Hepatocyte (in vitro differentiated cells): ENCODE data around the gene PCDH9. TPM values are rescaled to one million over a fixed set of nuclear protein-coding genes. Genes with fewer than 3 reads are reported as not detected.

Source experiments
- DNase-seq: peaks from one replicate; pipeline ENCODE4 v3.0.0-alpha.2; 2016; ENCODE audit warnings: low spot score
- H2AFZ ChIP-seq: fragments of 200-600 bp; sonication (generic); 2 replicates; pipeline ENCODE4 v1.6.0; 2016; ENCODE audit warnings: antibody characterized with exemption, mild to moderate bottlenecking
- H3K27ac ChIP-seq: fragments of 200-600 bp; sonication (generic); 2 replicates; pipeline ENCODE4 v1.5.1; 2016; ENCODE audit warnings: mild to moderate bottlenecking
- H3K27me3 ChIP-seq: fragments of 200-600 bp; sonication (generic); 2 replicates; pipeline ENCODE4 v1.6.1; 2016
- H3K36me3 ChIP-seq: fragments of 200-600 bp; sonication (generic); replicated peaks from 2 replicates; pipeline ENCODE4 v1.5.1; 2016; ENCODE audit warnings: low read depth; ENCODE audit not compliant: insufficient read depth
- H3K4me1 ChIP-seq: fragments of 200-600 bp; sonication (generic); 2 replicates; pipeline ENCODE4 v1.5.1; 2016; ENCODE audit warnings: mild to moderate bottlenecking, moderate library complexity; ENCODE audit not compliant: insufficient read depth
- H3K4me2 ChIP-seq: fragments of 200-600 bp; sonication (generic); 2 replicates; pipeline ENCODE4 v1.6.0; 2016
- H3K4me3 ChIP-seq: fragments of 200-600 bp; sonication (generic); 2 replicates; pipeline ENCODE4 v1.5.1; 2016; ENCODE audit warnings: mild to moderate bottlenecking
- H3K79me2 ChIP-seq: fragments of 200-600 bp; sonication (generic); 2 replicates; pipeline ENCODE4 v1.6.0; 2017; ENCODE audit warnings: mild to moderate bottlenecking
- H3K9me2 ChIP-seq: fragments of 200-600 bp; sonication (generic); replicated peaks from 2 replicates; pipeline ENCODE4 v1.6.0; 2017; ENCODE audit warnings: mild to moderate bottlenecking; ENCODE audit not compliant: insufficient read depth
- H3K9me3 ChIP-seq: fragments of 200-600 bp; sonication (generic); 2 replicates; pipeline ENCODE4 v1.5.1; 2016; ENCODE audit warnings: low read depth, mild to moderate bottlenecking
- H4K20me1 ChIP-seq: fragments of 200-600 bp; sonication (generic); 2 replicates; pipeline ENCODE4 v1.6.0; 2016; ENCODE audit warnings: mild to moderate bottlenecking; ENCODE audit not compliant: insufficient read depth, poor library complexity, severe bottlenecking
- EZH2 ChIP-seq: fragments of 200-600 bp; sonication (generic); IDR thresholded peaks from 2 replicates; pipeline ENCODE4 v1.6.1; 2016; ENCODE audit warnings: antibody characterized with exemption, mild to moderate bottlenecking, borderline replicate concordance
- EZH2phosphoT487 ChIP-seq: fragments of 200-600 bp; sonication (generic); IDR thresholded peaks from one replicate; pipeline ENCODE4 v1.6.1; 2018; ENCODE audit warnings: antibody characterized with exemption, mild to moderate bottlenecking, low read depth, moderate library complexity; ENCODE audit not compliant: unreplicated experiment, severe bottlenecking
- WGBS: methylation state at CpG from one replicate; pipeline ENCODE4 v1.1.6; 2016; ENCODE audit warnings: low lambda C conversion rate; ENCODE audit errors: missing lambda C conversion rate; 5-methylcytosine and 5-hydroxymethylcytosine counted together
- polyA plus RNA-seq: library from polyadenylated mRNA; unstranded; fragments of >200 nt; fragmentation: Nextera tagmentation; extraction: Ambion mirVana; gene quantifications from 2 replicates; pipeline ENCODE4 v1.2.1, GENCODE V29; 2016
- total RNA-seq: library from RNA; depleted of rRNA; stranded (reverse); fragments of >200 nt; gene quantifications from 2 replicates; pipeline ENCODE4 v1.2.3, GENCODE V29; 2014
- TF ChIP-seq, protein P1 (sequence below): fragments of 200-600 bp; sonication (generic); IDR thresholded peaks from 2 replicates; pipeline ENCODE4 v1.5.1; 2016; ENCODE audit warnings: antibody characterized with exemption, mild to moderate bottlenecking; ENCODE audit not compliant: poor library complexity

PCDH9 gene
- total and polyA plus RNA-seq, 2 experiments from 2014 or later: 6.9 to 15.0 TPM

GRCh38 chr13:66926851-66927524 is 303.1 kb downstream of the PCDH9 start:
- H3K4me3 ChIP-seq: no peak overlapping the region
- DNase-seq: no peak
- no peak overlapping the region for H2AFZ ChIP-seq
- H3K9me2 ChIP-seq: no peaks in the 10 kb centered on the region
- TF ChIP-seq, protein P1, sequence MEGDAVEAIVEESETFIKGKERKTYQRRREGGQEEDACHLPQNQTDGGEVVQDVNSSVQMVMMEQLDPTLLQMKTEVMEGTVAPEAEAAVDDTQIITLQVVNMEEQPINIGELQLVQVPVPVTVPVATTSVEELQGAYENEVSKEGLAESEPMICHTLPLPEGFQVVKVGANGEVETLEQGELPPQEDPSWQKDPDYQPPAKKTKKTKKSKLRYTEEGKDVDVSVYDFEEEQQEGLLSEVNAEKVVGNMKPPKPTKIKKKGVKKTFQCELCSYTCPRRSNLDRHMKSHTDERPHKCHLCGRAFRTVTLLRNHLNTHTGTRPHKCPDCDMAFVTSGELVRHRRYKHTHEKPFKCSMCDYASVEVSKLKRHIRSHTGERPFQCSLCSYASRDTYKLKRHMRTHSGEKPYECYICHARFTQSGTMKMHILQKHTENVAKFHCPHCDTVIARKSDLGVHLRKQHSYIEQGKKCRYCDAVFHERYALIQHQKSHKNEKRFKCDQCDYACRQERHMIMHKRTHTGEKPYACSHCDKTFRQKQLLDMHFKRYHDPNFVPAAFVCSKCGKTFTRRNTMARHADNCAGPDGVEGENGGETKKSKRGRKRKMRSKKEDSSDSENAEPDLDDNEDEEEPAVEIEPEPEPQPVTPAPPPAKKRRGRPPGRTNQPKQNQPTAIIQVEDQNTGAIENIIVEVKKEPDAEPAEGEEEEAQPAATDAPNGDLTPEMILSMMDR: no peak
- TF ChIP-seq EZH2phosphoT487 (no peak), EZH2 (no peak)
- no peaks in the 10 kb centered on the region for H3K79me2 ChIP-seq
- H3K9me3 ChIP-seq: no peaks in the 10 kb centered on the region
- no peaks in the 10 kb centered on the region for H3K27me3 ChIP-seq
- H3K36me3 ChIP-seq: no peaks in the 10 kb centered on the region
- H3K4me2 ChIP-seq: no peak overlapping the region
- WGBS: 71% methylated on average over 6 of the region's 6 CpGs
- H3K4me1 ChIP-seq: no peaks in the 10 kb centered on the region
- no peak overlapping the region for H3K27ac ChIP-seq
- H4K20me1 ChIP-seq: no peaks in the 10 kb centered on the region

GRCh38 chr13:66926200-66926850 is 303.8 kb downstream of the PCDH9 start:
- H3K27ac ChIP-seq: no peak overlapping the region

GRCh38 chr13:66922444-66922843 is 307.7 kb downstream of the PCDH9 start:
- no peaks in the 10 kb centered on the region for H3K4me1 ChIP-seq
- H3K27me3 ChIP-seq: no peaks in the 10 kb centered on the region
- no peak overlapping the region for H2AFZ ChIP-seq
- H3K4me2 ChIP-seq: no peak overlapping the region
- 74% methylated on average over 1 of the region's 1 CpG for WGBS
- no peak overlapping the region for H3K4me3 ChIP-seq
- H3K79me2 ChIP-seq: no peaks in the 10 kb centered on the region
- H4K20me1 ChIP-seq: no peaks in the 10 kb centered on the region
- H3K9me2 ChIP-seq: no peaks in the 10 kb centered on the region
- DNase-seq: no peak
- TF ChIP-seq EZH2phosphoT487 (no peak), EZH2 (no peak)
- TF ChIP-seq, protein P1: no peak
- no peaks in the 10 kb centered on the region for H3K36me3 ChIP-seq
- no peaks in the 10 kb centered on the region for H3K9me3 ChIP-seq
- no peak overlapping the region for H3K27ac ChIP-seq

More at GRCh38 chr13:66926200-66926850, 303.8 kb downstream of the PCDH9 start:
- DNase-seq: no peak
- H3K4me3 ChIP-seq: no peak overlapping the region
- H4K20me1 ChIP-seq: no peaks in the 10 kb centered on the region
- no peaks in the 10 kb centered on the region for H3K9me3 ChIP-seq
- TF ChIP-seq, protein P1: no peak
- no peak for TF ChIP-seq EZH2phosphoT487
- no peak for TF ChIP-seq EZH2
- no peaks in the 10 kb centered on the region for H3K27me3 ChIP-seq
- H3K36me3 ChIP-seq: no peaks in the 10 kb centered on the region
- 48% methylated on average over 4 of the region's 4 CpGs for WGBS
- H3K79me2 ChIP-seq: no peaks in the 10 kb centered on the region
- H2AFZ ChIP-seq: no peak overlapping the region
- no peak overlapping the region for H3K4me2 ChIP-seq
- H3K9me2 ChIP-seq: no peaks in the 10 kb centered on the region
- no peaks in the 10 kb centered on the region for H3K4me1 ChIP-seq
